HFF-Myc (cell line): Measurements from ENCODE around the gene HMGN2.

ENCODE experiments used
- DNase-seq: peaks from one replicate; pipeline ENCODE4 v3.0.0-alpha.2; 2011; ENCODE audit warnings: low read depth; ENCODE audit errors: extremely low read depth
- H3K4me3 ChIP-seq: replicated peaks from 2 replicates; pipeline ENCODE4 v1.5.1; 2011; ENCODE audit warnings: low read depth, mild to moderate bottlenecking, control low read depth, low read length
- TF ChIP-seq, protein P1 (sequence below): IDR thresholded peaks from 2 replicates; pipeline ENCODE4 v1.5.1; 2012; ENCODE audit warnings: mild to moderate bottlenecking, low read depth, low read length, control low read depth; ENCODE audit errors: missing control alignments

HMGN2 gene

GRCh38 chr1:26469558-26469957 is 2.7 kb upstream of the HMGN2 start:
- no peak for DNase-seq
- H3K4me3 ChIP-seq, result no peak overlapping the region
- TF ChIP-seq, protein P1, sequence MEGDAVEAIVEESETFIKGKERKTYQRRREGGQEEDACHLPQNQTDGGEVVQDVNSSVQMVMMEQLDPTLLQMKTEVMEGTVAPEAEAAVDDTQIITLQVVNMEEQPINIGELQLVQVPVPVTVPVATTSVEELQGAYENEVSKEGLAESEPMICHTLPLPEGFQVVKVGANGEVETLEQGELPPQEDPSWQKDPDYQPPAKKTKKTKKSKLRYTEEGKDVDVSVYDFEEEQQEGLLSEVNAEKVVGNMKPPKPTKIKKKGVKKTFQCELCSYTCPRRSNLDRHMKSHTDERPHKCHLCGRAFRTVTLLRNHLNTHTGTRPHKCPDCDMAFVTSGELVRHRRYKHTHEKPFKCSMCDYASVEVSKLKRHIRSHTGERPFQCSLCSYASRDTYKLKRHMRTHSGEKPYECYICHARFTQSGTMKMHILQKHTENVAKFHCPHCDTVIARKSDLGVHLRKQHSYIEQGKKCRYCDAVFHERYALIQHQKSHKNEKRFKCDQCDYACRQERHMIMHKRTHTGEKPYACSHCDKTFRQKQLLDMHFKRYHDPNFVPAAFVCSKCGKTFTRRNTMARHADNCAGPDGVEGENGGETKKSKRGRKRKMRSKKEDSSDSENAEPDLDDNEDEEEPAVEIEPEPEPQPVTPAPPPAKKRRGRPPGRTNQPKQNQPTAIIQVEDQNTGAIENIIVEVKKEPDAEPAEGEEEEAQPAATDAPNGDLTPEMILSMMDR, result no peak

GRCh38 chr1:26470878-26471497 is 1.3 kb upstream of the HMGN2 start:
- no peak for DNase-seq
- TF ChIP-seq, protein P1, result no peak
- H3K4me3 ChIP-seq, result peak overlapping the region; percentile 58

- DNase-seq, result no peak
- TF ChIP-seq, protein P1, result no peak
- H3K4me3 ChIP-seq, result peak overlapping the region; percentile 58
Measured at GRCh38 chr1:26471498-26472319, 531 bp upstream of the HMGN2 start.

DNA sequence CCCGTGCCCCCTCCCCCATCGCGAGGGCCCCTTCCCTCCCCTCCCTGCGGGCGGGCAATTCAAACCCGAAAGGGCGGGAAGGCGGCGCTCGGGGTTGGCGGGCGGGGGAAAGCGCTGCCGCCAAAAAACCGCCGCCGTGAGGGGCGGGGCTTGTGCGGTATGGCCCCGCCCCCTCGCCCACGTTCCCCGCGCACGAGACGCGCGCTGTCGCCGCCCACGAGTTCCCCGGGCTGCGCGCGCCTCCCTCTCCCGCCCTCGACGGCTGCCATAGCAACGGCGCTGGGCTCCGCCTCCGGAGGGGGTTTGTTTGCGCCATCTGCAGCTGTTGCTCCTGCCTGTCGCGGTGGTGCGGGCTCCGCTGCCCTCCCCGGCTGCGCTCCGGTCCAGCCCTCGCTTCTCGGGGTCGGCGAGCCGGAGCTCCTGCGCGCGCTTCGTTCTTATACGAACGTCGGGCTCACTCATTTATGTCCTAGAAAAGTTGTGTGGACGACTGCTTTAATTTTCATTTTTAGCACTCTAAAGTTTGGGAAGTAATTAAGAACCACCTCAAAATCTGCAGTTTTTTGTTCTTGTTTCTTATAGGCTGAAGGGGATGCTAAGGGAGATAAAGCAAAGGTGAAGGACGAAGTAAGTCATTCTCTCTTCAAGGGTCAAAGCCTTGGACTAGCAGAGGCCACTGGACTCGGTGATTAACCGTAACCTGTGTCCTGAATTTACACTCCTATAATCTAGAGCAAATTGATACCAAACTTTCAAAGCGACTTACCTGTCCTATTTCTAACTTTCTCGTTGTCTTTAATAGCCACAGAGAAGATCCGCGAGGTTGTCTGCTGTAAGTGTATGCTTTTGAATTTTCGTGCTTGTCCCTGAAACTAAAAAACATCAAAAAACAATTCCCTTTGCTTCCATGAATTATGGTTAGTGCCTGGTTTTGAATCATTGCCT is 933 bp downstream of the HMGN2 start:
- TF ChIP-seq, protein P1, result no peak
- DNase-seq, result peak; percentile 59
- peak overlapping the region; percentile 58 for H3K4me3 ChIP-seq

DNA sequence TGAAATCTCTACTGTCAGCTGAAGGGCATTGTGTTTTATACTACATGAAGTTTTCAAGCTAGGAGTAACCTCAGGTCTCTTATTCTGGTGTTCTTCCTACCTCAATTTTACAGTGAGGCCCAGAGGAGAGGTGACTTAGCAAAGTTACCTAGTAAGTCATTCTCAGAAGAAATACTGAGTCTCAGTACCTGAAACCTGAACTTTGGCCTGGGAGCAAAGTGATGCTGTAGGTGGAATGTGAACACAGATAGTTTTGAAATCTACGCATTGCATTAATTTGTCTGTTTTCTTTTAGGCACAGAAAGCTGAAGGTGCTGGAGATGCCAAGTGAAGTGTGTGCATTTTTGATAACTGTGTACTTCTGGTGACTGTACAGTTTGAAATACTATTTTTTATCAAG is 2.6 kb downstream of the HMGN2 start:
- TF ChIP-seq, protein P1, result no peak
- no peak for DNase-seq
- H3K4me3 ChIP-seq, result no peak overlapping the region

- no peak overlapping the region for H3K4me3 ChIP-seq
- TF ChIP-seq, protein P1, result no peak
- no peak for DNase-seq
Measured at GRCh38 chr1:26475989-26476388, 3.7 kb downstream of the HMGN2 start.
